GM18868 (cell line): ENCODE results near the gene CSRNP2.
A peak's percentile ranks its signal among the peaks of the same experiment; 100 is the strongest.
"Not testable (repeated sequence)": the region's sequence is repeated elsewhere in the genome, so short reads cannot be mapped to it uniquely, and the experiment has no call there.

Experiments
- ATAC-seq: cut with Tn5 transposase; IDR thresholded peaks from one replicate; pipeline ENCODE4 v1.9.1; 2021; ENCODE audit warnings: mild to moderate bottlenecking, moderate library complexity; ENCODE audit not compliant: unreplicated experiment

The CSRNP2 gene

DNA sequence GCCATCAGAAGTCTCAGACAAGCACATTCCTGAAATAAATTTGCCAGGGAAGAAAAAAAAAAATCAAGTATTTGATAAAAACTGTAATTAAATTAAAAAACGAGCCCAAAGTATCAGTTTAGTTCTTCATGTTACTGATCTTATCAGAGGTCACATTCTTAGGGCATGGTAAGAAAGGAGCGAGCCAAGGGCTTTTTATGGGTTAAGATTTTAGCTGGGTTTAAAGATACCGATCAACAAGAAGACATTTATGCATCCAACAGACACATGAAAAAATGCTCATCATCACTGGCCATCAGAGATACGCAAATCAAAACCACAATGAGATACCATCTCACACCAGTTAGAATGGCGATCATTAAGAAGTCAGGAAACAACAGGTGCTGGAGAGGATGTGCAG lies 5.0 kb downstream of the CSRNP2 start:
- ATAC-seq = not testable (repeated sequence)

DNA sequence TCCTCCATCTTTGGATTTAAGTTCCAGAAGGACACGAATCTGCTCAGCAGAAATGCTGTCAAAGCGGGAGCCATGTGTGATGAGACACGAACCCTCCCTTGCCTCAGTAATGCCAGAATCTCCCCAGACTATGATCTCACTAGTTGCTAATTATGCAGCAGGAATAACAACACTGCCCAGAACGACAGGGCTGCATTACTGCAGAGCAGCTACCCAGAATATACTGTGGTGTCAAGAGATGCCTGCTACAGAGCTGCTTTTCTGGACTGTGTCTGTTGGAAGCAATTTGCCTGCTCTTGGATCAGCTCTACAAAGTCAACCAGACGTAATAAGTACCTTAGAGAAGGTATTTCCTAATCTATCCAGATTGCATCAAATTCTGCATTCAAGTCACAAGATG lies 5.5 kb downstream of the CSRNP2 start:
- no peak for ATAC-seq

GRCh38 chr12:51076236-51076930 lies 7.0 kb downstream of the CSRNP2 start:
- ATAC-seq = no peak

DNA sequence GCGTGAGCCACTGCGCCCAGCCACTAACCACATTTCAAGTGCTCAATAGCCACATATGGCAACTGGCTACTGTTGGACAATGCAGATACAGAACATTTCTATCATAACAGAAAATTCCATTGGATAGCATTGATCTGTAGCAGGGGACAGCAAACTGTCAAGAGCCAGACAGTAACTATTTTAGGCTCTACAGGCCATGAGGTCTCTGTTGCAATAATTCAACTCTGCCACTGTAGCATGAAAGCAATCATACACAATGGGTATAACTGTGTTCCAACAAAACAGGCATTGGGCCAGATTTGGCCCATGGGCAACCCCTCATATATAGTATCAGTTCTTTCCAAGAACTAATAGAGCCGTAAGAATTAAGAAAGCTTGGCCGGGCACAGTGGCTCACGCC lies 8.0 kb downstream of the CSRNP2 start:
- ATAC-seq = no peak

DNA sequence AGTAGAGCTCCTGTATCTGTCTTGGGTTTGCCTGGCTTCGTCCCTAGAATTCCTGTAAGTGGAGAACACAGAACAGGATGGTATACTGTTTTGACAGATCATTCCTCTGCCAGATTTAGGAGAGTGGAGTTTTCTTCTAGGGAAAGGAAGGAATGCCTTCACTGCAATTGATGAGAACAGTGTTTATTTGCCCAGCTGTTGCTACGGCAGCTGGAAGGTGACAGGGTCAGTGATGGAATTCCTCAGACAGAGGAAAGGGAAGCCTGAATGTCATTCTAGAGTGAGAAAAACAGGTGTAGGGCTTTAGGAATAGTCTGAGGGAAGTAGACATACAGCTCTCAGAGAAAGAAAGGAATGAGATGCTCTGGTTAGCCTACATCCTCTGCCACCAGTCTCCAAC lies 11.7 kb downstream of the CSRNP2 start:
- ATAC-seq = no peak

- ATAC-seq = no peak
Observed at GRCh38 chr12:51070004-51070403, 13.4 kb downstream of the CSRNP2 start.

GRCh38 chr12:51067771-51068170 lies 15.6 kb downstream of the CSRNP2 start:
- no peak for ATAC-seq

- no peak for ATAC-seq
Observed at GRCh38 chr12:51067229-51067628, 16.2 kb downstream of the CSRNP2 start.

DNA sequence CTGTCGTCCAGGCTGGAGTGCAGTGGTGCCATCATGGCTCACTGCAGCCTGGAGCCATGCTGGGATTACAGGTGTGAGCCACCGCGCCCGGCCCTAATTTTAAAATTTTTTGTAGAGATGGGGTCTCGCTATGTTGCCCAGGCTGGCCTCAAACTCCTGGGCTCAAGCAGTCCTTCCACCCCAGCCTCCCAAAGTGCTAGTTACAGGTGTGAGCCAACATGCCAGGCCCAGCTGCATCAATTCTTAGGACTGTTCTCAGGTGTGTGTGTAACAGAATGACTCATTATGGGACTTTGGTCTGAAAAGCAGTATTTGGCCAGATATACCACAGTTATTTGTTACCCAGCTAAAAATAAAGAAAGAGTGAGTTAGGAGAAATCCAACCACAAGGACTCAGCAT lies 17.9 kb downstream of the CSRNP2 start:
- ATAC-seq = no peak

- no peak for ATAC-seq
Observed at GRCh38 chr12:51062631-51063397, 20.6 kb downstream of the CSRNP2 start.

- ATAC-seq = no peak
Observed at GRCh38 chr12:51059086-51059485, 24.3 kb downstream of the CSRNP2 start.

DNA sequence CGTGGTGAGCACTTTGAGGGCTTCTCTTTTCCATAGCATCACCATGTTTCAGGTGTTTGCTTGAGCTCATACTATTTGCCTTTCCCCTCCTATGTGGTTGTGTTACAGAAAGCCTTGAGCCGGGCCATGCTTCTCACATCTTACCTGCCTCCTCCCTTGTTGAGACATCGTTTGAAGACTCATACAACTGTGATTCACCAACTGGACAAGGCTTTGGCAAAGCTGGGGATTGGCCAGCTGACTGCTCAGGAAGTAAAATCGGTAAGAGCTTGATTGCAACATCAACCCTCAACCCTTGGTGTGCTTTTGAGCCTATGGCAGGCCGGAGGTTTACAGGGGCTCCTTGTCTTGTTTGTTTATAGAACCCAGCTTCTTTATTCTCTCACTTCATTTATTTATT lies 27.2 kb downstream of the CSRNP2 start:
- ATAC-seq = no peak

GRCh38 chr12:51055060-51055459 lies 28.3 kb downstream of the CSRNP2 start:
- no peak for ATAC-seq

DNA sequence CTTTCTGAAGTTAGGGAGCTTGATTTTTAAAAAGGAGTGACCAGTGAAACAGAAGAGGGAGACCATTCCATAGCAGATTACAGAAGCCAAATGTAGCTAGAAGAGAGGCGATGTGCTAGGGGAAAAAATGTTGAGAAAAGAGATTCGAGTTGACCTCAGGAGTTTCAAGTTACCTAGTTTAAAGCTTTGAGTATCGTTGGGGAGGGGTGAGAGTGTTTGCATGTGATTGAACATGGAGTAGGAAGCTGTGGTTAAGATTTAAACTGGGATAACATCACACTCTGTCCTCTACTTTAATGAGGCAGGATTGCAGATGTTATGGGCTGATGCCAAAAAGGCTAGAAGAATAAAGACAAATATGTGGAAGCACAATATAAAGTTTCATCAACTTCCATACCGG lies 31.6 kb downstream of the CSRNP2 start:
- no peak for ATAC-seq

GRCh38 chr12:51049525-51049924 lies 33.9 kb downstream of the CSRNP2 start:
- ATAC-seq = no peak

GRCh38 chr12:51048661-51049251 lies 34.6 kb downstream of the CSRNP2 start:
- ATAC-seq = no peak

DNA sequence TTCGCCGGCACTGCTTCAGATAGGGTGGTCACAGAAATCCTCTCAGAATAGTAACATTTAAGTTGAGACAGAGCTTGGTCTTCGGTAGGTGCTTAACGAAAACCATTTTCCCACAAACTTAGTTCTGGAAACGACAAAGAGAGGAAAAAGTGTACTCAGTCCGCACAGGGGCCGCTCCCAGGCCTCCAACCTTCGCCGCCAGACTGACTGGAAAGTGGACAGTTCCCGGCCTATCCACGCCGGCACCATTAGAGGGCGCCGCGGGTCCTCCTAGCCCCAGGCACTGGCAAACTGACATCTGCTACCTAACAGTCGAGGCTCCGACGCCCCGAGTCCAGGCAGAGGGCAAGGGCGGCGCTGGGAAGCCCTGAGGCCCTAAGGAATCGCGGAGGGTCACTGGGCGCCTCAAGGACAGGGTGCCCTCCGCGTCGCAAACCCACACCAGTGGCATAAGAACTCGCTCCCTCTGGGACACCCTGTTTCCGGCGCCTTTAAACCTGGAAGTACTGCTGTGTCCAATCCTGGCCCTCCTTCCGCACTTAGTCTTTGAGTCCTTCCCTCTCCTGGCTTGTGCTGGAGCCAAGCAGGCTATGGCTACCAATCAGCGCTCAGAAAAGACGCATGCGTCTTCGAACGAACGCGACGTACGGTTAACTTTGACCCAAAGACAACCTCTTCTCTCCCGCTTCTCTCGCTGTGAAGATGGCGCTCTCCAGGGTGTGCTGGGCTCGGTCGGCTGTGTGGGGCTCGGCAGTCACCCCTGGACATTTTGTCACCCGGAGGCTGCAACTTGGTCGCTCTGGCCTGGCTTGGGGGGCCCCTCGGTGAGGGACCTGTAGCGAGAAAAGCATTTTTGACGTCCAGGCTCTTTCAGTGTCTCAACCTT lies 35.5 kb downstream of the CSRNP2 start, which contains the start of gene LETMD1:
Gene LETMD1, plus strand, starts transcription at position 673 of the 886 bp plus-strand sequence. Its CDS starts 30 bp downstream, at position 703.
- ATAC-seq = peak; percentile 97

GRCh38 chr12:51036279-51036678 lies 47.1 kb downstream of the CSRNP2 start:
- no peak for ATAC-seq

DNA sequence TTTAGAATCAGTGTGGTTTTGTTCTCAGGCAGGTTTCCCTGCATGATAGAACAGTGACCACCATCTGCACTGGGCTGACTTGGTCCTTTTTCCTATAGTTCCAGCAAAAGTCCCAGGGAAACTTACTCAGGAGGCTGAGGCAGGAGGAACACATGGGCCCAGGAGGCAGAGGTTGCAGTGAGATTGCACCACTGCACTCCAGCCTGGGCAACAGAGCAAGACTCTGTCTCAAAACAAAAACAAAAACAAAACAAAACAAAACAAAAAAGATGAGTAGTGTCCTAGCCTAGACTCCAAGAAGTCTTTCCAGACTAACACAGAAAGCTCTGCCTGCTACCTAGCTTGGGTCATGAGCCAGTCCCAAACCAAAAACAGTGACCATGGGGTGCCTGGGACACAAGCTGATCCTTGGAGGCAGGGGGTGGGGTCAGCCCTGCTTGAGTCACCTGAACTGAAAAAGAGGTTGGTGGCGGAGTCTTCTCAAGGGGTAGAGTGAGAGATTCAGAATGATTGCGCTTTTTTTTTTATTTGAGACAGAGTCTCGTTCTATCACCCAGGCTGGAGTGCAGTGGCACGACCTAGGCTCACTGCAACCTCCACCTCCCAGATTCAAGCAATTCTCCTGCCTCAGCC lies 49.8 kb downstream of the CSRNP2 start:
- no peak for ATAC-seq

GRCh38 chr12:51033048-51033447 lies 50.3 kb downstream of the CSRNP2 start:
- no peak for ATAC-seq

GRCh38 chr12:51028813-51029150 lies 54.6 kb downstream of the CSRNP2 start:
- ATAC-seq = no peak
